ENCODE measurements around the gene ESPL1. TPM values are rescaled to one million over a fixed set of nuclear protein-coding genes. Genes with fewer than 3 reads are reported as not detected.

Gene ESPL1
- total and polyA plus RNA-seq, 4 donors: 2.8 to 19.3 (median 3.7) TPM

GRCh38 chr12:53265783-53266182 lies 2.3 kb upstream of the ESPL1 start (continued):
- TF ChIP-seq CTCF (IDR thresholded peaks at IDR 0.05; ENCODE audit: low read depth, low read length, missing input control): no peak
- no peak for TF ChIP-seq RAD21 (IDR thresholded peaks at IDR 0.05)
- TF ChIP-seq SP1 (IDR thresholded peaks at IDR 0.05): no peak
- TF ChIP-seq HNF4G (IDR thresholded peaks at IDR 0.05): no peak
- no peak for TF ChIP-seq FOXA2 (IDR thresholded peaks at IDR 0.05)

- Histone ChIP-seq H3K27ac (ENCODE audit: low read depth in 1 of 2, low read length in 2 of 2) (peak overlapping the region; percentile 18 to 54), H3K4me1 (ENCODE audit: control insufficient read depth in 4 of 4, insufficient read depth in 4 of 4, low read length in 3 of 4) (peaks cover 2 to 10% (median 8%) of the 10 kb centered on the region in 4 donors), H3K27me3 (ENCODE audit: control insufficient read depth in 4 of 4, insufficient read depth in 4 of 4, low read length in 3 of 4) (no peaks in the 10 kb centered on the region), H3K9ac (ENCODE audit: low read depth in 1 of 2, low read length in 2 of 2) (peak overlapping the region; percentile 43 to 74), H3K4me3 (ENCODE audit: low read depth in 1 of 3, low read length in 3 of 3) (peak overlapping the region; percentile 55 to 85 (median 70)), H3K9me3 (ENCODE audit: control insufficient read depth in 4 of 4, low read length in 3 of 4) (no peaks in the 10 kb centered on the region), H3K36me3 (ENCODE audit: control insufficient read depth in 4 of 4, insufficient read depth in 3 of 4, low read depth in 1 of 4, low read length in 3 of 4) (no peaks in the 10 kb centered on the region)
- WGBS: 53% methylated on average over 18 of the region's 18 CpGs
- TF ChIP-seq SP1 (IDR thresholded peaks at IDR 0.05) (peak; percentile 3), REST (IDR thresholded peaks at IDR 0.05) (no peak), FOXA2 (IDR thresholded peaks at IDR 0.05) (no peak)
- no peak for DNase-seq (ENCODE audit: low spot score)
Measured at GRCh38 chr12:53267306-53267998, 647 bp upstream of the ESPL1 start.

- WGBS: 66% methylated on average over 20 of the region's 20 CpGs
- no peak for TF ChIP-seq JUND (IDR thresholded peaks at IDR 0.05)
- TF ChIP-seq RAD21 (IDR thresholded peaks at IDR 0.05): no peak
- TF ChIP-seq MAX (IDR thresholded peaks at IDR 0.05): no peak
- TF ChIP-seq ATF3 (IDR thresholded peaks at IDR 0.05): no peak
- no peak for TF ChIP-seq HNF4A (conservative IDR thresholded peaks at IDR 0.05)
- TF ChIP-seq CTCF (IDR thresholded peaks at IDR 0.05; ENCODE audit: low read depth, low read length, missing input control): no peak
- TF ChIP-seq SP1 (IDR thresholded peaks at IDR 0.05): no peak
- TF ChIP-seq REST (IDR thresholded peaks at IDR 0.05): no peak
- TF ChIP-seq ZBTB33 (IDR thresholded peaks at IDR 0.05): no peak
Measured at GRCh38 chr12:53268630-53269562, 797 bp downstream of the ESPL1 start.

More at GRCh38 chr12:53268630-53269562, 797 bp downstream of the ESPL1 start:
- H3K9me3 ChIP-seq (ENCODE audit: control insufficient read depth in 4 of 4, low read length in 3 of 4): no peaks in the 10 kb centered on the region
- H3K4me3 ChIP-seq (ENCODE audit: low read depth in 1 of 3, low read length in 3 of 3): peak overlapping the region in 2 of 3 donors; percentile 70 to 85
- peak overlapping the region; percentile 43 to 44 for H3K9ac ChIP-seq (ENCODE audit: low read depth in 1 of 2, low read length in 2 of 2)
- no peak for DNase-seq (ENCODE audit: low spot score)
- no peaks in the 10 kb centered on the region for H3K27me3 ChIP-seq (ENCODE audit: control insufficient read depth in 4 of 4, insufficient read depth in 4 of 4, low read length in 3 of 4)
- peaks cover 2 to 10% (median 8%) of the 10 kb centered on the region in 4 donors for H3K4me1 ChIP-seq (ENCODE audit: control insufficient read depth in 4 of 4, insufficient read depth in 4 of 4, low read length in 3 of 4)
- no peaks in the 10 kb centered on the region for H3K36me3 ChIP-seq (ENCODE audit: control insufficient read depth in 4 of 4, insufficient read depth in 3 of 4, low read depth in 1 of 4, low read length in 3 of 4)
- no peak overlapping the region for H3K27ac ChIP-seq (ENCODE audit: low read depth in 1 of 2, low read length in 2 of 2)
